Measurements from ENCODE around the gene DNASE2.
"Not testable (repeated sequence)": the region's sequence is repeated elsewhere in the genome, so short reads cannot be mapped to it uniquely, and the experiment has no call there.

DNASE2 gene, protein sequence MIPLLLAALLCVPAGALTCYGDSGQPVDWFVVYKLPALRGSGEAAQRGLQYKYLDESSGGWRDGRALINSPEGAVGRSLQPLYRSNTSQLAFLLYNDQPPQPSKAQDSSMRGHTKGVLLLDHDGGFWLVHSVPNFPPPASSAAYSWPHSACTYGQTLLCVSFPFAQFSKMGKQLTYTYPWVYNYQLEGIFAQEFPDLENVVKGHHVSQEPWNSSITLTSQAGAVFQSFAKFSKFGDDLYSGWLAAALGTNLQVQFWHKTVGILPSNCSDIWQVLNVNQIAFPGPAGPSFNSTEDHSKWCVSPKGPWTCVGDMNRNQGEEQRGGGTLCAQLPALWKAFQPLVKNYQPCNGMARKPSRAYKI

DNA sequence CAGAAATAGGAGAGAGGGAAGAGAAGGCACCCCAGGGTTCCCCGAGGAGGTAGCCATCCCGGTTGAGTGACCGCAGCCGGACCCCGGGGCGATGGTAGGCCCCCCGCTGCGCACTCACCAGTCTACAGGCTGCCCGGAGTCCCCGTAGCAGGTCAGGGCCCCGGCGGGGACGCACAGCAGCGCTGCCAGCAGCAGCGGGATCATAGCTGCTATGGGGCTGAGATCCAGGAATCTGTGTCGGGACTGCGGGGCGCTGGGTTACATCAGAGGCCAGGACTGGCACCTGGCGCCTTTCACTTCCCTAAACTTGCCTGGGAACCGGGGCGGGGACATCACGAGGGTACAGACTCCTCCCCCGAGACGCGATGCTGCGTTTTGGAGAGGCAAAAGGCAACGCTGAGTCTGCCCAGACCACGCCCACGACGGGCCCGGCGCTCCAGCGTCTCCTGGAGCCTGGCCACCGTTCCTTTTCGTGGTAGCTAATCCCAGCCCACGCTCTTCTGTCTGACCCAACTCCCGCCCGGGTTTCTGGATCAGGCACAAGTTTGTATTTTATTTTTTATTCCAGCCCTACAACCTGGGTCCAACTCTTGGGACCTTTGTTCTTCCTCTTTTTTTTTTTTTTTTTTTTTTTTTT lies at the start of gene DNASE2:
TSS of gene DNASE2 (minus strand) at position 278 of the 637 bp plus-strand sequence. CDS start at position 204, 74 bp downstream.
- DNase-seq: peak; percentile 90

DNA sequence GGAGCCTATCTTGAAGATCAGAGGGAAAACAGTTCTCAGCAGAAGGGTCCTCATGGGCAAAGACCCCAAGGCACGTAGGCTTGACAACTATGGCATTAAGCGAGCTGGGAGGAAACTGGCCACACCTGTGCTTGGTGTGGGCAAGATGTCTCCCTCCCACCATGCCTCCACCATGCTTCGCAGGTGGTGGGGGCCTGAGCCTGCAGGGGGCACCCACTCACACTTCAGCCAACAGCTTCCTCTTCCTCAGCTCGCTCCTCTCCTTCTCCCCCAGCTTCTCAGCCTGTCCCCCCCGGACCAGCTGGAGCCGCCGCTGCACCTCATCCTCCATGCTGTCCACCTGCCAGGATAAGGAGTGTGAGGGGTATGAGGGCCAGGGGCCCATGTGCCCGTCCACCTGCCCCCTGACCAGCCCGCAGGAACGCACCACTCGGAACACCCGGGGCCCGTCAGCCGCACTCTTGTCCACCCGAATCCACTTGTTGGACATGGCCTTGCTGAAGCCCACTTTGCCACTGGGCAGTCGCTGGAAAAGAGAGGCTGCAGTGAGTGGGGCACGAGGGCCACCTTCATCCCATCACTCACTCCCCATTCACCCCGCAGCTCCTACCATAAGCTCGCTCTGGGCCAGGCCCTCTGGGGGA lies 48.9 kb upstream of the DNASE2 start:
- DNase-seq: no peak

DNA sequence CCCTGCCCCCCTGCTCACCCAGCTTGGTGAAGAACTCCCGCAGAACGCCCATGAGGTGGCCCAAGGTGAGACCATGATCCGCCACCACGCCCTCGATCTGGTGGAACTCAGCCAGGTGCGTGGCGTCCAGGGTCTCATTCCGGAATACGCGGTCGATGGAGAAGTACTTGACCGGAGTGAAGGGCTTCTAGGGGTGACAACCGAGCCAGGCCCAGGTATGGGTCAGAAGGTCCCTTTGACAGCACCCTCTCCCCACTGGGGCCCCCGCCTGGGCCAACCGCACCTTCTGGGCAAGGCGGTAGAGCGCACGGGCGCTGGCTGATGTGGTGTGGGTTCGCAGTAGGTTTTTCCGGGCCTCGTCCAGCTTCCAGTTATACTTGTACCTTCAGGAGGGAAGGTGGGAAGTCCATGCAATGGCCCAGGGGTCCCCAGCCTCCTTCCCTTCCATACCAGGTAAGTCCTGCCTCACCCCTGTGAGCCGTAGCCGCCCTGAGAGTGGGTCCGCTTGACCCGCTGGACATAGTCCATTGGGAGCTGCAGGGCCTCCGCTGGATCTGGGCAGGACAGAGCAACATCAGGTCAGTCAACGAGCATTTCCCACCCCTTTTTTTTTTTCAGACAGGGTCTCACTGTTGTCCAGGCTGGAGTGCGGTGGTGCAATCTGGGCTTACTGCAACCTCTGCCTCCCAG lies 43.5 kb upstream of the DNASE2 start:
- no peak for DNase-seq

DNA sequence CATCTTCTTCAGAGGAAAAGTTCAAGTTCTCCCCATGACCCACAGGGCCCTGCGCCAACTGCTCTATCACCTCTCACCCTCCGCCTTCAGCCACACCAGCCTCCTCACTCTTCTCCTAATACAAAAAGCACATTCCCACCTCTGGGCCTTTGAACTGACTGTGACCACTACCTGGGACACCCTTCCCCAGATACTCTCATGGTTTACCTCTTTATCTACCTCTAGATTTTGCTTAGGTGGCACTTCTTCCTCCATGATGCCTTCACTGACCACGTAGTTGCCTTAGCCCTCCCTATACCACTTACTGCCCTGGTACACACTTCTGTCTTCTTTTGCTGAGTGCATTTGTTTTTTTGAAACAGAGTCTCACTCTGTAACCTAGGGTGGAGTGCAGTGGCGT lies 41.7 kb upstream of the DNASE2 start:
- no peak for DNase-seq

DNA sequence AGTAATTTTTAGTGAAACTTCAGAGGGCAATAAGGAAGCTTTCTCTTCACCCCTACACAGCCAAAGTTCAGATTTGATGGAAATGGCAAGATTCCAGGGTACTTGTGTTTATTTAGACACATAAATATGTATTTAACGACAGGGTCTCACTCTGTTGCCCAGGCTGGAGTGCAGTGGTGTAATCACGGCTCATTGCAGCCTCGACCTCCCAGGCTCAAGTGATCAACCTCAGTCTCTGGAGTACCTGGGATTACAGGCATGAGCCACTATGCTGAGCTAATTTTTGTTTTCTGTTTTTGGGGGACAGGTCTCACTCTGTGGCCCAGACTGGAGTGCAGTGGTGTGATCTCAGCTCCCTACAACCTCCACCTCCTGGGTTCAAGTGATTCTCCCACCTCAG lies 39.8 kb upstream of the DNASE2 start:
- DNase-seq: no peak

DNA sequence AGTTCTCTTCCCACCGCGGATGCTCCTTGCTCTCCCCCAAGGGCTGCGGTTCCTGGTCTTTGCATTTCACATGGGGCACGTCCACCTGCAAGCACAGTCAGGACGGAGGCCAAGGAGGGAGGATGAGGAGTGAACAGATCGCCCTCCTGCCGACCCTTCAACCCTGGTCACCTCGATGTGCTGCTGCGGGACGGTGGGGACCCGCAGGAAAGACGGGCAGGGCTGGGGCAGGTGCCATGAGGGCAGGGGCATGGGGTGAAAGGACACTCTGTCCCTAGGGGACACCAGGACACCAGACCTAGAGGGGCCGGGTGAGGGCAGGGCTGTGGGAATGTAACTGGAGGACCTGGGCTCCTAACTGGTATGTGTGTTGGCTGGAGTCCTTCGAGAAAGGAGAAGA lies 37.0 kb upstream of the DNASE2 start:
- DNase-seq: no peak

DNA sequence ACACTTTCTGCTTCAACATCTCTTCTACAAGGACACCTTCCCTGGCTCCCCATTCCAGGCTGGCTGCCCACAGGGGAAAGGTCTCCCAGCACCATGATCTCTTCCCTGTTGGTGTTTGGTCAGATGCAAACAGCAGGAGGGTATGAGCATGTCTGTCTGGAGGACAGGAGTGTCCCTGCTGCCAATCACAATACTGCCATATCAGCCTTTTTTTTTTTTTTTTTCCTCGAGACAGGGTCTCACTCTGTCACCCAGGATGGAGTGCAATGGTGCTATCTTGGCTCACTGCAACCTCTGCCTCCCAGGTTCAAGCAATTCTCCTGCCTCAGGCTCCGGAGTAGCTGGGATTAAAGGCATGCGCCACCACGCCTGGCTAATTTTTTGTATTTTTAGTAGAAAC lies 34.6 kb upstream of the DNASE2 start:
- DNase-seq: not testable (repeated sequence)

DNA sequence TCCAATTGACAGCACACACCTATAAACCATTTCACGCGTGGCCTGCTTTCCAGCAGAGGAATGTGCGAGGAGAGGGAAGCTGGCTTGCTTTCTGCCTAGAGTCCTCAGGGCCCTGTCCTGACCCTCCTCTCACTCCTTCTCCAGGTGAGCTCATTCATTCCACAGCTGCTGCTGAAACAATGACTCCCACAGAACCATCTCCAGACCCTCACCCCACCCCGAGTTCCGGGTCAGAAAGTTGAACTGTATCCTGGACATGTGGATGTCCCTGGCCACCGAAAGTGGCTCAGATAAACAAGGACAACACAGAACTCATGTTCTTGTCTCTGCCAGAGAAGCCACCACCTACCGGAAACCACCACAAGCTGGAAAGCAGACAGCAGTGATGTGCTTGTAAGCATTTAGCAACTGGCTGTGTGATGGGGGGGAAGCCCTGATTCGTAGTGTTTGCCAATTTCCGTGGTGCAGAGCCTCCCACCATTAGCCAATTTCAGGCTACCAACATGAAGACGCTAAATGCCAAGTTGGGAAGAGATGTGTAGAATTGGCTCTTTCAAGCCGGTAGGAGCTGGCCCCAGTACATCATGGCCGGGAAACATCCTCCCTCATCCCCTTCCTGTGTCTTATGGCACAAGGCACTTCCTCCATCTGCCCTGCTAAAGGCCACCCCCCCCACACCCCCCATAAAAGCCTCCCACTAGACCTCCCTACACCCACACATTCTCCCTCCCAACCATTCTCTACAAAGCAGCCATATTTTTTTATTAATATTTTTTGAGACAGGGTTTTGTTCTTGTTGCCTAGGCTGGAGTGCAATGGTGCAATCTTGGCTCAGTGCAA lies 32.8 kb upstream of the DNASE2 start:
- peak; percentile 70 for DNase-seq

DNA sequence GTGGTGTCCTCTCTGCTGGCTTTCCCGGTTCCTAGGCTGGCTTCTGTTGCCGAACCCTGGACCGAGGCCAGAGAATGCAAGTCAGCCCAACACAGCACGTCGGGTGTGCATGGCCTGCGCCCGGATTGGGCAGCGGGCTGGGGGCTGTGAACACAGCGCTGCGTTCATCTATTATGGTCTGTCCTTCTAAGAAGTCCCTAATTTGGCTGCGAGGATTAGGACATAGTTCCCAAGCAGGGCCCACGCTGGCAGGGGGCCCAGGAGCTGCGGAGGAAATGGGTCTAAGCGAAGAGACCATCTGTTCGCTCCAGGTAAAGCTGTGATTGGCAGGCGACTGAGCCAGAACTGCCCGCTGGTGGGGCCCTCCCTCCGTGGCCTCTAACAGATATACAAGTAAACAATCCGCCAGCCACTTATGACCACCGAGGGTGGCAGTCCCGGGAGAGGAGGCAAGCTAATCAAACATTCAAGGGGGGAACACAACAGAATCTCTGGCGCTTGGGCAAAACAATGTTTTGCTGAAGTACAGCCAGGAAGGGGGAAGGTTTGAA lies 31.8 kb upstream of the DNASE2 start:
- DNase-seq: no peak

DNA sequence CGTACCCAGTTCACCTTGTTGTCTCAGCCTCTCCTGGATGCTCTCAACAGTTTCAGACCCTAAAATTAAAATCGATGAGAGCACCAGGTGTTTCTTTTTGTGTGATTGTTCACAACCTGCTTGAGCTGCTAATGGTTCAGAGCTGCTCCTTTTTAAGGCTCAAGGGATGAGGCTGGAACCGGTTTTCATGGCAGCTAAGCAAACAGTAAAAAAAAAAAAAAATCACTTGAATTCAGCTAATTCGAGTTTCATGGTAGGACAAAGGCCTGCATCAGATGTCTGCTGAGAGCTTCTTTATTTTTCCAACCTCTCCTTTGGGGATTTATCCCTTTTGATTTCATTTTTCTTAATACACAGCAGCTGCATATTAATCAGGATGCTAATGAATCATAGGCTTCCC lies 31.3 kb upstream of the DNASE2 start:
- DNase-seq: no peak

DNA sequence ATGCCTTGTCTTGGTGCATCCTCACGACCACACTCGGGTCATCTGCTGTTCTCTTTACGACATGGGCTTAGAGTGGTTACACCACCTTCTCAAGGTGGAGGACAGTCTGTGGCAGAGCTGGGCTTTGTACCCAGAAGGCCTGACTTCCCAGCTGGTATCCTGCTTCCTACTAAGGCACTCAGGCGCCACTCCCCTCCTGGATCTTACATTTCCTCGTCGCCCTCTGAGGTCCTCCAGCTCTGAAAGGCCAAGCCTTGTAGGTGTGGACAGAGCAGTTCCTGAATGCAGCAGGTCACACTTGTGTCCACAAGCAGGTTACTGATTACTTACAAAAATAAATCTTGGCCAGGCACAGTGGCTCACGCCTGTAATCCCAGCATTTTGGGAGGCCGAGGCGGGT lies 25.9 kb upstream of the DNASE2 start:
- no peak for DNase-seq

DNA sequence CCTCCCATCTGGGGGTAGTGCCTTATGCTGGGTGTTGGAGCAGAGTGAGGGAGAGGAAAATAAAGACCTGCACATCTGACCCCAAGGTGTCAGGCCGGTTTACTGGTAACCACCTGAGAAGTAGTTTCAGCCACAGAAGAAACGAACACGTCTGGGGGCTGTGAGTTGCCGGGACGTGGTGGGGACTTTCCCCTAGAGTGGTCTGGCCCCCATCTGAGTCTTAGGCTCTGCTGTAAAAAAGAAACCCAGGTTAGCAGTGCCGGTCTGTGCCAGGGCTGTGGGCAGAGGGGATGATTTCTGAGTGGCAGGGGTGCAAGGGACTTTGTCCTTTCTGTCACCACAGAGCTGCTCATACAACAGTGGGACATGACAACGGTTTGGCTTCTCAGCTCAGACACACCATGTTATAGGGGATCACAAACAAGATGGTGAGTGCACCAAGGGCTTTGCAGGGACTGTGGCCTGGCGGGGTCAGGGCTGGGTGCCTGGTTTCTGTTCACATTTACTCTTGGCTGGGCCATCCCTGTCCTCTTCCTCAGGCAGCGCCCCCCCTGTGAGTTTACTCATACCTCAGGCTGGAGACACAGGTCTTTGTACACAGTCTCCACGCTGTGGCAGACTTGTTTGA lies 18.8 kb upstream of the DNASE2 start:
- DNase-seq: no peak

DNA sequence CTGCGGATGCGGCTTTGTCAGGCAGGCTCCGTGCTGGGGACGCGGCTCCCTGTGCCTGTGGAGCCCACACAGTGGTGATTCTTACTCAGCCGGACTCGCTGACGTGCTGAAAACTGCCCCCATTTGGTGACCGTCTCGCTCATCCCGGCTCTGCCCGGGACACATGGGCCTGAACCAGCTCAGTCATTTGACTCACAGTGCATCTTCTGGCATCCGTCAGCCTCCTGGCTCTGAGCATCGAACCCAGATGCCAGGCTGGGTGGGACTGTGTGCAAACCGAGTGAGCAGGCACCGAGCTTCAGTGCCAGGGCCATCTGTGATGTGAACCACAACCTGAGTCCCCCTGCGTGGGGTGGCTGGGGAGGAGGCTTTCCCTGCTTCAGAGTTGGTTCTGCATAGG lies 15.2 kb upstream of the DNASE2 start:
- no peak for DNase-seq

DNA sequence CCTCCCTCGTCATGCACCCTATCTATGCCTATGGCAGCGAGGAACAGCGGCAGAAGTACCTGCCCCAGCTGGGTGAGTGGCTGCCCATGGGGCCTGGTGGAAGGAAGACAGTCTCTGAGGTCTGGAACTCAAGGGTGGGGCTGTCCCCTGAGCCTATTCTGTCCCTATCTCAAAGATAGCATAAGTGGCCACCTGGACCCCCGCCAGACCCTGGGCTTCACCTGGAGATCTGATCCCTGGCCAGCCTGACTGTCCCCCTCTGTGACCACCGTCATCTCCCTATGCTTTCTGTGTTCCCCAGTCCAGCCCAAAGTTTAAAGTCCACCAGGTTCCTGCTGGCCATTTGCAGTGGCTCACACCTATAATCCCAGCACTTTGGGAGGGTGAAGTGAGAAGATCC lies 12.3 kb upstream of the DNASE2 start:
- no peak for DNase-seq

DNA sequence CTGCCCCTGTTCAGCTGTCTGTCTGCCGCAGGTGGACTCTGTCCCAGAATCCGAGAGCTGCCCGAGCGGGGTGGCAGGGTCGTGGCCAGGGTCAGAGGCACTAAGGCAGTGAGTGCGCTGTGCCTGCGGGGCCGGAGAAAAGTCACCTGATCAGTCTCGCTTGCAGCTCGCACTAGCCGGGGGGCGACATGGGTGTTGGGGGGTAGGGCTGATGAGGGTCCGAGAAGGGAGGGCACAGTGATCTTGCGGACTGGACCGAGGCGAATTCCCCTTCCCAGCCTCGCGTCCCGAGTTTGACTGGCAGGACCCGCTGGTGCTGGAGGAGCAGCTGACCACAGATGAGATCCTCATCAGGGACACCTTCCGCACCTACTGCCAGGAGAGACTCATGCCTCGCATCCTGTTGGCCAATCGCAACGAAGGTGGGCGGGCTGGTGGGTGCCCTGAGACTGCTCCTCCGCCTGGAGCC lies 10.3 kb upstream of the DNASE2 start:
- no peak for DNase-seq

DNA sequence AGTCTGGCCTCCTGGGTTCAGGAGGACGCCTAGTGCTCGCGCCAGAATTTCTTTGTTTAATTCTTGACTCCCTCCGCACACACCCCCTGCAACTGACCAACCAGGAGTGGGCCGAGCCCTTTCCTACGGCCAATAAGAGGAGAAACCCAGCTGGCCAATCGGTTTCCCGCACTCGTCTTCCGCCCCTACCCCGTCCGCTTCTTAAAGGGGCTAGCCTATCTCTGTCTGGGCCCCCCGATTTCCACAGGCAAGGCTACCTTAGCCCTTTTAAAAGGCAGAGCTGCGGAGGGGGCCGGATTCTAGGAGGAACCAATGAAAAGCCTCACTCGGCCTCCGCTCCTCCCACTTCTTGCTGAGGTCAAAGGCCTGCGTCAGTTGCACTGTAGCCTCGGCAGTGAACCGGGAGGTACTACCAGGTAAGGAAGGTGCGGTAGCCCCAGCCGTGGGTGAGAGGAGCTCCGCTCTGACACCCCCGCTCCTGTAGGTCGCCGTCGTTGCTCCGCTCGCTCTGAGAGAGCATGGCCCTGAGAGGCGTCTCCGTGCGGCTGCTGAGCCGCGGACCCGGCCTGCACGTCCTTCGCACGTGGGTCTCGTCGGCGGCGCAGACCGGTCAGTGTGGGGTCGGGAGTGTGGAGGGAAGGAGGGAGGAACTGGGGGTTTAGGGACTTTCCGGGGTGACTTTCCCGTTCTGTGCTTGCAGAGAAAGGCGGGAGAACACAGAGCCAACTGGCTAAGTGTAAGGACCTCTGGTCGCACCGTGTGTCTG lies 9.7 kb upstream of the DNASE2 start, which contains the start of gene GCDH:
TSS of gene GCDH (plus strand) at position 374 of the 766 bp plus-strand sequence. CDS start at position 519, 145 bp downstream.
- peak; percentile 99 for DNase-seq

DNA sequence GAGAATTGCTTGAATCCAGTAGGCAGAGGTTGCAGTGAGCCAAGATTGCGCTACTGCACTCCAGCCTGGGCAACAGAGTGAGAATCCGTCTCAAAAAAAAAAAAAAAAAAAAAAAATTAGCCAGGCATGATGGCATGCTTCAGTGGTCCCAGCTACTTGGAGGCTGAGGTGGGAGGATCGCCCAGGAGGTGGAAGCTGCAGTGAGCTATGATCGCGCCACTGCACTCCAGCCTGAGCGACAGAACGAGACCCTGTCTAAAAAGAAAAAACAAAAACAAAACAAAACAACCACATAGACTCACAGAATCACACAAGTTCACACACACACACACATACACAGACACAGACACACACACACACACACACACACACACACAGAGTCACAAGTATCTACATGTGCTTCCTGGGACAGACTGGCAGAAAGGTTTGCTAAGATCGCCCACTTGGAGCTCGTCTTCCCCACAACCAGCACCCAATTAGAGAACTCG lies 9.1 kb upstream of the DNASE2 start:
- not testable (repeated sequence) for DNase-seq

DNA sequence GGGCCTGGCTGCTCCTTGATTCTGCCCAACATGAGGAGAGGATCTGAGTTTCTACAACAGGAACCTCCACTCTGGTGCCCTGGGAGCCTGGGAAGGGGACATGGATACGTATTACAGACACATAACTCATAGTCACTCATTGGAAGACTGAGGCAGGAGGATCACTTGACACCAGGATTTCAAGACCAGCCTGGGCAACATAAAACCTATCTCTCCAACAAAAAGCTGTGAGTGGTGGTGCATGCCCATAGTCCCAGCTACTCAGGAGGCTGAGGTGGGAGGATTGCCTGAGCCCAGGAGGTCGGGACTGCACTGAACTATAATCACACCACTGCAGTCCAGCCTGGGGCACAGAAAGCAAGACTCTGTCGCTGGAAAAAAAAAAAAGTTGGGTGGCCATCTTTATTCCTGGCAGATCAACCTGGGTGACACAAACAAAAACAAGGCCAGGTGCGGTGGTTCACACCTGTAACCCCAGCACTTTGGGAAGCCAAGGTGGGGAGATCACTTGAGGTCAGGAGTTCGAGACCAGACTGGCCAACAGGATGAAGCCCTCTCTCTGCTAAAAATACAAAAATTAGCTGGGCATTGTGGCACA lies 6.9 kb upstream of the DNASE2 start:
- no peak for DNase-seq

DNA sequence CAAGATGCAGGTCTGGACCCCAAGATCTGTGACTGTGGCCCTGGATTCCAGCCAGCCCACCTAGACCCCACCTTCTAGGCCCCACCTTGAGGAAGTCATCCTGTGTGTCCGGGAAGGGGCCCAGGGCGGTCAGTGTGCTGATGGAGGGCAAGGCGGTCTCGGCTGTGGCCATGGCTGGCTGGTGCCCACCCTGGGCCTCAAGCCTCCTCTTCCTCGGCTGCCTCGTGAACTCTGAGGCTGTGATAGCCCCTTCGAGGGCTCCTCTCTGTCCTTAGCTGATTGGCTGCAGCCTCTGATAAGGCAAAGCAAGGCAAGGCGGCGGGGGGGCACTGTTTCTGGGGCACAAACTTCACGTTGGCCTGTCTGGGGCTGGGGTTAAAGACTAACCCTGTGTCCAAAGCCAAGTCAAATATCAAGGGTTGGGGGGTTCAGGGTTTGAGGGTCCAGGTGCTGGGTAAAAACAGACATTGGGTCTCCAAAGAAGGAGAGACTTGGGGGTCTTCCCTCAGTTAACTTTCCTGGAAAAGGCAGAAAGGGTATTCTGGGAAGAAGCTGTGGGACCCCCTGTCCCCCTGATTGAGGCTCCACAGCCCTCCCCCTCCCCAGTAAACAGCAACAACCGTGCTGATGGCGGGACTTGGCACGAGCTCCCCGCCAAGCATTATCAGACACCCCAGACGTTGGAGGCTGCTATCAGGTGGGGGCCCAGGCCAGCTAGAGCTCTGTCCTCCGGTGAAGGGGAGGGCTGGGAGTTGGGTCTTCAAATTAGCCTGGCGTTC lies 5.9 kb upstream of the DNASE2 start, which contains the start of gene KLF1:
TSS of gene KLF1 (minus strand) at position 233 of the 779 bp plus-strand sequence. CDS start at position 172, 61 bp downstream.
- no peak for DNase-seq

Measured in CD4-positive, alpha-beta T cell treated with Interleukin-17A for 1 hour (primary cell).